B cell (primary cell): Measurements from ENCODE around the gene CAMK2N1. TPM values are rescaled to one million over a fixed set of nuclear protein-coding genes. Genes with fewer than 3 reads are reported as not detected.

Experiments used
- ATAC-seq: fragments of 200-7000 bp; cut with Tn5 transposase; one replicate; pipeline ENCODE4 v1.10.0; 2021; ENCODE audit warnings: low read depth, mild to moderate bottlenecking, moderate number of reproducible peaks, moderate library complexity
- CTCF ChIA-PET: fragments of 350-600 bp; sonication (Branson Sonifier 250); formaldehyde crosslinking; loops from one replicate; lab custom pipeline; 2021; ENCODE audit warnings: antibody characterized with exemption, inconsistent platforms; lab: Charles Lee
- POLR2A ChIA-PET: fragments of 350-600 bp; sonication (Branson Sonifier 250); formaldehyde crosslinking; loops from one replicate; lab custom pipeline; 2021; ENCODE audit warnings: antibody characterized with exemption; lab: Charles Lee
- DNase-seq: peaks from one replicate; pipeline ENCODE4 v3.0.0; 2013
- H2AFZ ChIP-seq: 2 replicates; pipeline ENCODE4 v1.6.1; 2012; ENCODE audit warnings: mild to moderate bottlenecking, low read depth, low read length; ENCODE audit not compliant: insufficient read depth, poor library complexity, severe bottlenecking
- H3K27ac ChIP-seq, 2 donors: 1 replicate in 1 of 2; 2 replicates in 1 of 2; pipeline ENCODE4 v1.5.1; 2012 to 2013; ENCODE audit warnings: low read length in 2 of 2, mild to moderate bottlenecking in 2 of 2, moderate library complexity in 1 of 2
- H3K27me3 ChIP-seq, 4 experiments: fragments of 200-600 bp in 1 of 4; sonication (generic) in 1 of 4; replicated peaks in 1 of 4; 1 replicate in 2 of 4; 2 replicates in 2 of 4; pipeline versions ENCODE4 v1.6.1 to v1.7.0; 2013 to 2016; ENCODE audit warnings: low read length in 3 of 4, mild to moderate bottlenecking in 2 of 4, mixed read lengths in 1 of 4, moderate library complexity in 1 of 4; ENCODE audit not compliant: insufficient read depth in 4 of 4, control insufficient read depth in 3 of 4; ENCODE audit errors: control extremely low read depth in 1 of 4
- H3K36me3 ChIP-seq, 2 experiments: replicated peaks in 1 of 2; 1 replicate in 1 of 2; 2 replicates in 1 of 2; pipeline versions ENCODE4 v1.6.1 to v1.7.1; 2013; ENCODE audit warnings: low read length in 1 of 2; ENCODE audit not compliant: insufficient read depth in 2 of 2, control insufficient read depth in 1 of 2; ENCODE audit errors: control extremely low read depth in 1 of 2, extremely low read depth in 1 of 2
- H3K4me1 ChIP-seq, 2 donors: fragments of 200-600 bp in 1 of 2; sonication (generic) in 1 of 2; 1 replicate in 1 of 2; 2 replicates in 1 of 2; pipeline versions ENCODE4 v1.5.1 to v1.6.1; 2013 to 2017; ENCODE audit warnings: low read length in 2 of 2; ENCODE audit not compliant: control insufficient read depth in 2 of 2, insufficient read depth in 2 of 2
- H3K4me2 ChIP-seq: replicated peaks from 2 replicates; pipeline ENCODE3; 2012; ENCODE audit warnings: mild to moderate bottlenecking, low read depth, low read length; ENCODE audit not compliant: poor library complexity, severe bottlenecking
- H3K4me3 ChIP-seq, 5 experiments: fragments of 200-600 bp in 1 of 5; sonication (generic) in 1 of 5; 1 replicate in 3 of 5; 2 replicates in 2 of 5; pipeline versions ENCODE4 v1.5.1 to v1.7.0; 2011 to 2016; ENCODE audit warnings: low read length in 4 of 5, mild to moderate bottlenecking in 4 of 5, low read depth in 2 of 5, control low read depth in 1 of 5, moderate library complexity in 1 of 5; ENCODE audit not compliant: insufficient read depth in 1 of 5; ENCODE audit errors: control extremely low read depth in 1 of 5, extremely low read depth in 1 of 5
- H3K79me2 ChIP-seq: fragments of 200-600 bp; sonication (generic); one replicate; pipeline ENCODE4 v1.6.0; 2016; ENCODE audit warnings: low read length; ENCODE audit not compliant: control insufficient read depth, insufficient read depth
- H3K9ac ChIP-seq: fragments of 200-600 bp; sonication (generic); 2 replicates; pipeline ENCODE4 v1.6.1; 2017; ENCODE audit warnings: mild to moderate bottlenecking, low read length, moderate library complexity
- H3K9me3 ChIP-seq, 3 donors: one replicate each; pipeline versions ENCODE4 v1.6.1 to v1.7.1; 2013; ENCODE audit warnings: low read length in 2 of 3; ENCODE audit not compliant: control insufficient read depth in 2 of 3, insufficient read depth in 1 of 3; ENCODE audit errors: control extremely low read depth in 1 of 3
- H4K20me1 ChIP-seq: 2 replicates; pipeline ENCODE4 v1.6.0; 2012; ENCODE audit warnings: mild to moderate bottlenecking, low read length; ENCODE audit not compliant: insufficient read depth, control insufficient read depth, poor library complexity, severe bottlenecking
- H3K27ac Mint-ChIP-seq: one replicate; pipeline ENCODE4 v1.8.0; 2021; ENCODE audit warnings: mixed read lengths
- H3K27me3 Mint-ChIP-seq: one replicate; pipeline ENCODE4 v1.8.0; 2021; ENCODE audit warnings: mixed read lengths
- H3K4me1 Mint-ChIP-seq: one replicate; pipeline ENCODE4 v1.8.0; 2021; ENCODE audit warnings: mixed read lengths
- H3K4me3 Mint-ChIP-seq: one replicate; pipeline ENCODE4 v1.8.0; 2021; ENCODE audit warnings: mixed read lengths
- H3K9me3 Mint-ChIP-seq: one replicate; pipeline ENCODE4 v1.8.0; 2022; ENCODE audit warnings: mixed read lengths; ENCODE audit not compliant: insufficient read depth
- EZH2 ChIP-seq: IDR thresholded peaks from 2 replicates; pipeline ENCODE4 v1.6.1; 2012; ENCODE audit warnings: borderline replicate concordance, low read depth, mild to moderate bottlenecking, moderate library complexity, low read length; ENCODE audit not compliant: insufficient read depth, poor library complexity, severe bottlenecking
- WGBS: methylation state at CpG from one replicate; pipeline ENCODE4 v1.1.5; 2013; ENCODE audit warnings: missing lambda C conversion rate; ENCODE audit not compliant: insufficient coverage; 5-methylcytosine and 5-hydroxymethylcytosine counted together
- intact Hi-C: fragments of 100-400 bp; cut with micrococcal nuclease; formaldehyde crosslinking; loops from one replicate; pipeline ENCODE4 v1.10.0; 2022
- polyA plus RNA-seq: library from polyadenylated mRNA; depleted of rRNA; stranded (reverse); fragments of >200 nt; gene quantifications from 2 replicates; pipeline ENCODE4 v1.2.3, GENCODE V29; 2012
- total RNA-seq, 2 donors: library from RNA; stranded (reverse); fragments of 120-200 nt in 1 of 2; gene quantifications; 1 replicate in 1 of 2; 2 replicates in 1 of 2; pipeline versions ENCODE4 v1.2.3 to v1.2.4, GENCODE V29; 2013 to 2022
- TF ChIP-seq, protein P1 (sequence below): fragments of 200-600 bp; IDR thresholded peaks from one replicate; pipeline ENCODE4 v1.8.0; 2022; ENCODE audit warnings: antibody characterized with exemption, mild to moderate bottlenecking

Gene CAMK2N1
- total and polyA plus RNA-seq, 2 donors (not counting 1 experiment from before 2014, with no cell fraction given), result 0.49 to 6.0 TPM

DNA sequence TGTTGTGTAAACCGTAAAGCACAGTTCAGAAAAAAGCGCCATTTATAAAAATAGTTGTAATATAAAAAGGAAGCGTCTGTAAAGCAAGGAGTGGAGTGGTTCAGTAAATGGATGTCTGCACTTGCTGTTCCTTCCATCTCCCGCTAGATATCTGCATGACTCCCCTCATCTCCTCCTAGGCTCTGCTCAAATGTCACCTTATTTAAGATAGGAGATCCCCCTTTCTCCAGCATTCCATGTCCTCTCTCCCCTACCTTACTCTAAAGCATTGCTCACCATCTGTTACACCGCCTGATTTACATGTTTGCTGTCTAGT is 21.2 kb upstream of the CAMK2N1 start:
- Histone ChIP-seq H3K79me2 (peaks cover 51% of the 10 kb centered on the region), H3K4me2 (peak overlapping the region; percentile 84), H3K9ac (peak overlapping the region; percentile 96), H3K27ac (peak overlapping the region; percentile 93 to 96), H3K27me3 (peaks cover 0 to 10% (median under 1%) of the 10 kb centered on the region in 4 experiments), H3K9me3 (peaks cover 0 to 5% (median 0%) of the 10 kb centered on the region in 3 donors), H3K4me1 (peaks cover 14 to 20% of the 10 kb centered on the region in 2 donors), H4K20me1 (peaks cover 18% of the 10 kb centered on the region), H3K4me3 (peak overlapping the region; percentile 76 to 100 (median 86)), H2AFZ (peak overlapping the region; percentile 86), H3K36me3 (peaks cover 0 to 18% of the 10 kb centered on the region in 2 experiments)
- Mint-ChIP-seq H3K27me3 (peaks cover 4% of the 10 kb centered on the region), H3K9me3 (no peaks in the 10 kb centered on the region), H3K27ac (peak overlapping the region; percentile 93), H3K4me3 (peak overlapping the region; percentile 91), H3K4me1 (peaks cover 22% of the 10 kb centered on the region)
- WGBS, result 40% methylated on average over 1 of the region's 5 CpGs
- no peak for DNase-seq
- ATAC-seq, result peak; percentile 7
- ChIA-PET CTCF (interaction anchor here (0.7 to 7.6 kb wide), 3 partner anchors 13 to 294 kb away, joined by 3 to 38 read pairs (median 9); no protein-coding TSS in a partner anchor), POLR2A (interaction anchor here (1.3 to 1.4 kb wide), 3 partner anchors 21 to 625 kb away, joined by 3 to 6 read pairs (median 4); partner anchors contain the start of genes CAMK2N1, HP1BP3 and OTUD3)
- intact Hi-C loops, result loop anchor here (1.0 kb wide), 1 partner anchor 127 kb away; no protein-coding TSS in a partner anchor
- TF ChIP-seq, protein P1, sequence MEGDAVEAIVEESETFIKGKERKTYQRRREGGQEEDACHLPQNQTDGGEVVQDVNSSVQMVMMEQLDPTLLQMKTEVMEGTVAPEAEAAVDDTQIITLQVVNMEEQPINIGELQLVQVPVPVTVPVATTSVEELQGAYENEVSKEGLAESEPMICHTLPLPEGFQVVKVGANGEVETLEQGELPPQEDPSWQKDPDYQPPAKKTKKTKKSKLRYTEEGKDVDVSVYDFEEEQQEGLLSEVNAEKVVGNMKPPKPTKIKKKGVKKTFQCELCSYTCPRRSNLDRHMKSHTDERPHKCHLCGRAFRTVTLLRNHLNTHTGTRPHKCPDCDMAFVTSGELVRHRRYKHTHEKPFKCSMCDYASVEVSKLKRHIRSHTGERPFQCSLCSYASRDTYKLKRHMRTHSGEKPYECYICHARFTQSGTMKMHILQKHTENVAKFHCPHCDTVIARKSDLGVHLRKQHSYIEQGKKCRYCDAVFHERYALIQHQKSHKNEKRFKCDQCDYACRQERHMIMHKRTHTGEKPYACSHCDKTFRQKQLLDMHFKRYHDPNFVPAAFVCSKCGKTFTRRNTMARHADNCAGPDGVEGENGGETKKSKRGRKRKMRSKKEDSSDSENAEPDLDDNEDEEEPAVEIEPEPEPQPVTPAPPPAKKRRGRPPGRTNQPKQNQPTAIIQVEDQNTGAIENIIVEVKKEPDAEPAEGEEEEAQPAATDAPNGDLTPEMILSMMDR, result no peak
- no peak for TF ChIP-seq EZH2

DNA sequence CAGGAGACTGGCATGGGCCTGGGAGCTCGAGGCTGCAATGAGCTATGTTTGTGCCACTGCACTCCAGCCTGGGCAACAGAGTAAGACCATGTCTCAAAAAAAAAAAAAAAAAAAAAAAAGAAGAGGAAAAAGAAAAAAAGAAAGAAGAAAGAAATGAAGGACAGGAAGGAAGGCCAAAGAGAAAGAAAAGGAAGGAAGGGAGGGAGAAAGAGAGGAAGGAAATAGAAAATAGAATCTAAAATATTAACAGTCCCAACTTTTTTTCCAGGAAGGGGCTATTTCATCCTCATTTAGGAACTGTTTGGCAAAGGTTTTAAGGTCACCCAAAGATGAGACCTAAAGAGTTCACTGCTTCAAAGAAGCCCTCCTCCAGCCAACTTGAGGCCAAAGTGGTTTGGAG is 19.5 kb upstream of the CAMK2N1 start:
- peaks cover 11 to 15% of the 10 kb centered on the region in 2 donors for H3K4me1 ChIP-seq
- no peak overlapping the region for H3K9ac ChIP-seq
- no peaks in the 10 kb centered on the region for H3K27me3 ChIP-seq
- H3K27ac ChIP-seq, result no peak overlapping the region
- H3K9me3 ChIP-seq, result peaks cover 0 to 5% (median 0%) of the 10 kb centered on the region in 3 donors
- ChIA-PET POLR2A (no interaction called here), CTCF (interaction anchor here (7.6 kb wide), 1 partner anchor 11 kb away, joined by 38 read pairs; no protein-coding TSS in a partner anchor)
- no peak overlapping the region for H3K4me3 ChIP-seq
- no peak overlapping the region for H3K4me2 ChIP-seq
- Mint-ChIP-seq H3K27ac (no peak overlapping the region), H3K4me3 (no peak overlapping the region), H3K9me3 (no peaks in the 10 kb centered on the region), H3K27me3 (no peaks in the 10 kb centered on the region), H3K4me1 (peaks cover 20% of the 10 kb centered on the region)
- H3K79me2 ChIP-seq, result peaks cover 51% of the 10 kb centered on the region
- H3K36me3 ChIP-seq, result peaks cover 3 to 35% of the 10 kb centered on the region in 2 experiments
- TF ChIP-seq, protein P1, result no peak
- TF ChIP-seq EZH2, result no peak
- no CpG with 5 or more reads among the region's 1 CpG for WGBS
- intact Hi-C loops, result no loop called here
- DNase-seq (no peak), ATAC-seq (no peak)
- no peak overlapping the region for H2AFZ ChIP-seq
- peaks cover 18% of the 10 kb centered on the region for H4K20me1 ChIP-seq
